Endothelial cell of umbilical vein (primary cell): Measurements from ENCODE around the gene RAB2B. TPM values are rescaled to one million over a fixed set of nuclear protein-coding genes. Genes with fewer than 3 reads are reported as not detected.

Source experiments
- BruUV-seq: library from RNA; stranded (reverse); fragments of 400-500 nt; replicated peaks from 2 replicates; lab custom pipeline; 2021; lab: Mats Ljungman, UMichigan
- CTCF ChIA-PET: fragments of 300-600, 350-600 bp; sonication (Branson Sonifier 250); formaldehyde crosslinking; loops from one replicate; lab custom pipeline; 2021; ENCODE audit warnings: antibody characterized with exemption, inconsistent platforms; lab: Charles Lee
- POLR2A ChIA-PET: fragments of 300-600, 350-600 bp; sonication (Branson Sonifier 250); formaldehyde crosslinking; loops from one replicate; lab custom pipeline; 2021; ENCODE audit warnings: antibody characterized with exemption, inconsistent platforms; lab: Charles Lee
- DNase-seq: peaks from one replicate; pipeline ENCODE4 v3.0.0-alpha.2; 2011; ENCODE audit warnings: low read depth, low spot score
- FAIRE-seq: peaks from 2 replicates; lab custom pipeline; 2011; peaks lifted over from hg19 to GRCh38; lab: Jason Lieb, UNC
- H2AFZ ChIP-seq: 2 replicates; pipeline ENCODE4 v1.6.0; 2012; ENCODE audit warnings: low read depth, low read length, control low read depth, inconsistent platforms
- H3K27ac ChIP-seq: 2 replicates; pipeline ENCODE4 v1.5.1; 2011; ENCODE audit warnings: low read depth, mild to moderate bottlenecking, control low read depth, low read length, moderate library complexity; ENCODE audit not compliant: insufficient read depth
- H3K27me3 ChIP-seq, 2 experiments: 2 replicates each; pipeline versions ENCODE4 v1.6.0 to v1.6.1; 2011; ENCODE audit warnings: low read length in 2 of 2, mixed read lengths in 1 of 2; ENCODE audit not compliant: control insufficient read depth in 2 of 2, insufficient read depth in 2 of 2
- H3K36me3 ChIP-seq, 2 experiments: 2 replicates in 1 of 2; 3 replicates in 1 of 2; pipeline ENCODE4 v1.5.1; 2011; ENCODE audit warnings: low read length in 2 of 2, mild to moderate bottlenecking in 1 of 2, moderate library complexity in 1 of 2; ENCODE audit not compliant: control insufficient read depth in 2 of 2, insufficient read depth in 2 of 2; ENCODE audit errors: extremely low read depth in 1 of 2
- H3K4me1 ChIP-seq: 3 replicates; pipeline ENCODE4 v1.5.1; 2011; ENCODE audit warnings: mild to moderate bottlenecking, low read length; ENCODE audit not compliant: control insufficient read depth, insufficient read depth; ENCODE audit errors: extremely low read depth
- H3K4me2 ChIP-seq: 2 replicates; pipeline ENCODE4 v1.6.1; 2011; ENCODE audit warnings: low read length, control low read depth, mixed read lengths; ENCODE audit not compliant: insufficient read depth
- H3K4me3 ChIP-seq, 3 experiments: fragments of 200-600 bp in 1 of 3; sonication (generic), shearing (Covaris generic) in 1 of 3; replicated peaks in 1 of 3; 2 replicates each; pipeline ENCODE4 v1.5.1; 2011 to 2016; ENCODE audit warnings: control low read depth in 3 of 3, low read length in 3 of 3, mild to moderate bottlenecking in 2 of 3, inconsistent platforms in 1 of 3, low read depth in 1 of 3, moderate library complexity in 1 of 3; ENCODE audit not compliant: insufficient read depth in 1 of 3
- H3K79me2 ChIP-seq: 2 replicates; pipeline ENCODE4 v1.6.0; 2012; ENCODE audit warnings: low read length, inconsistent platforms; ENCODE audit not compliant: control insufficient read depth, insufficient read depth
- H3K9ac ChIP-seq: replicated peaks from 2 replicates; pipeline ENCODE3; 2011; ENCODE audit warnings: low read length, control low read depth; ENCODE audit not compliant: insufficient read depth; ENCODE audit errors: extremely low read depth
- H3K9me1 ChIP-seq: replicated peaks from 3 replicates; pipeline ENCODE4 v1.6.0; 2011; ENCODE audit warnings: mild to moderate bottlenecking, low read length; ENCODE audit not compliant: control insufficient read depth, insufficient read depth; ENCODE audit errors: extremely low read depth
- H3K9me3 ChIP-seq: replicated peaks from 2 replicates; pipeline ENCODE4 v1.5.1; 2012; ENCODE audit warnings: low read length, inconsistent platforms; ENCODE audit not compliant: control insufficient read depth, insufficient read depth
- H4K20me1 ChIP-seq: replicated peaks from 2 replicates; pipeline ENCODE3; 2011; ENCODE audit warnings: mild to moderate bottlenecking, low read length; ENCODE audit not compliant: control insufficient read depth, insufficient read depth; ENCODE audit errors: extremely low read depth
- CTCF ChIP-seq, 2 donors: IDR thresholded peaks; 1 replicate in 1 of 2; 2 replicates in 1 of 2; pipeline ENCODE4 v1.5.1; 2011; ENCODE audit warnings: low read length in 2 of 2, mild to moderate bottlenecking in 2 of 2, moderate library complexity in 2 of 2, control low read depth in 1 of 2, inconsistent platforms in 1 of 2, low read depth in 1 of 2; ENCODE audit not compliant: insufficient read depth in 1 of 2; ENCODE audit errors: extremely low read depth in 1 of 2
- EZH2 ChIP-seq: IDR thresholded peaks from 2 replicates; pipeline ENCODE4 v1.6.1; 2012; ENCODE audit warnings: borderline replicate concordance, low read depth, mild to moderate bottlenecking, moderate library complexity, low read length, inconsistent platforms; ENCODE audit not compliant: severe bottlenecking
- FOS ChIP-seq: IDR thresholded peaks from 2 replicates; pipeline ENCODE4 v1.6.1; 2011; ENCODE audit warnings: mild to moderate bottlenecking, low read length, moderate library complexity, borderline replicate concordance; ENCODE audit not compliant: insufficient read depth
- GATA2 ChIP-seq: IDR thresholded peaks from 2 replicates; pipeline ENCODE4 v1.7.0; 2011; ENCODE audit warnings: low read depth, mild to moderate bottlenecking, moderate library complexity, mixed read lengths, low read length; ENCODE audit not compliant: insufficient read length, insufficient read depth
- JUN ChIP-seq: IDR thresholded peaks from 2 replicates; pipeline ENCODE4 v1.6.1; 2011; ENCODE audit warnings: borderline replicate concordance, low read depth; ENCODE audit not compliant: insufficient read length, insufficient read depth
- MAX ChIP-seq: IDR thresholded peaks from 2 replicates; pipeline ENCODE4 v1.6.1; 2011; ENCODE audit not compliant: insufficient read depth, insufficient read length
- MYC ChIP-seq: IDR thresholded peaks from one replicate; pipeline ENCODE4 v1.6.1; 2011; ENCODE audit warnings: mild to moderate bottlenecking, low read depth, low read length
- POLR2A ChIP-seq: IDR thresholded peaks from 2 replicates; pipeline ENCODE4 v1.6.1; 2012; ENCODE audit warnings: low read depth, mild to moderate bottlenecking, control low read depth, low read length
- POLR2AphosphoS5 ChIP-seq: IDR thresholded peaks from 2 replicates; pipeline ENCODE4 v1.6.1; 2012; ENCODE audit warnings: low read depth, mild to moderate bottlenecking, control low read depth, low read length, moderate library complexity; ENCODE audit not compliant: insufficient read depth
- dilution Hi-C: fragments of 300-500 bp; cut with MboI; formaldehyde crosslinking; loops from one replicate; pipeline ENCODE4 v1.15.0; 2019; ENCODE audit warnings: low sequenced_read_pairs; ENCODE audit not compliant: extremely low pct_ligation_motif_present
- intact Hi-C: fragments of 100-400 bp; cut with micrococcal nuclease; formaldehyde crosslinking; loops from one replicate; pipeline ENCODE4 v1.10.0; 2022
- polyA plus RNA-seq, 4 experiments: library from polyadenylated mRNA; depleted of rRNA in 3 of 4; stranded (reverse) in 3 of 4; unstranded in 1 of 4; fragments of >200 nt; gene quantifications; 2 replicates each; pipeline versions ENCODE4 v1.2.1 to v1.2.3, GENCODE V29; 2011 to 2012; ENCODE audit warnings: missing spikeins in 1 of 4
- total RNA-seq: library from RNA; stranded (reverse); gene quantifications from 2 replicates; pipeline ENCODE4 v1.2.3, GENCODE V29; 2021

Gene RAB2B
- total and polyA plus RNA-seq, 2 donors (not counting 3 experiments of a cell fraction or from before 2014, with no cell fraction given), result 27.9 to 29.1 TPM

GRCh38 chr14:21518725-21519124 lies 42.0 kb upstream of the RAB2B start:
- H3K4me1 ChIP-seq, result no peaks in the 10 kb centered on the region
- no peak for DNase-seq
- FAIRE-seq, result no peak
- H3K27me3 ChIP-seq, result peaks cover 17 to 19% of the 10 kb centered on the region in 2 experiments
- no peak overlapping the region for H3K4me3 ChIP-seq
- no peaks in the 10 kb centered on the region for H3K9me3 ChIP-seq
- ChIA-PET POLR2A (no interaction called here), CTCF (interaction anchor here (1.0 kb wide), 1 partner anchor 16 kb away, joined by 3 read pairs; no protein-coding TSS in a partner anchor)
- H3K36me3 ChIP-seq, result no peaks in the 10 kb centered on the region
- intact Hi-C loops (no loop called here), dilution Hi-C loops (no loop called here)
- H3K4me2 ChIP-seq, result no peak overlapping the region
- no peaks in the 10 kb centered on the region for H3K79me2 ChIP-seq
- no peak overlapping the region for H3K9ac ChIP-seq
- no TSS peak for BruUV-seq
- H2AFZ ChIP-seq, result no peak overlapping the region
- no peaks in the 10 kb centered on the region for H4K20me1 ChIP-seq
- no peak overlapping the region for H3K27ac ChIP-seq
- no peak for TF ChIP-seq MYC
- no peak for TF ChIP-seq MAX
- no peak for TF ChIP-seq POLR2AphosphoS5
- no peak for TF ChIP-seq FOS
- no peak for TF ChIP-seq EZH2
- no peak for TF ChIP-seq CTCF (IDR thresholded peaks at IDR 0.05; ENCODE audit: extremely low read depth in 1 of 2, insufficient read depth in 1 of 2, low read depth in 1 of 2, low read length in 2 of 2)
- TF ChIP-seq GATA2, result no peak
- TF ChIP-seq JUN, result no peak
- no peak for TF ChIP-seq POLR2A
- no peaks in the 10 kb centered on the region for H3K9me1 ChIP-seq
